WTC11 (cell line): Measurements from ENCODE around the gene PLA2G2D. TPM values are rescaled to one million over a fixed set of nuclear protein-coding genes. Genes with fewer than 3 reads are reported as not detected.

Source experiments
- ATAC-seq: fragments of 200-7000 bp; cut with Tn5 transposase; 2 replicates; pipeline ENCODE4 v1.10.0; 2021; ENCODE audit warnings: mild to moderate bottlenecking, moderate library complexity
- CTCF ChIA-PET: fragments of 300-600 bp; sonication (Branson Sonifier 250); formaldehyde crosslinking; loops from one replicate; lab custom pipeline; 2021; ENCODE audit warnings: antibody characterized with exemption; lab: Charles Lee
- POLR2A ChIA-PET: fragments of 350-600 bp; sonication (Branson Sonifier 250); formaldehyde crosslinking; loops from one replicate; lab custom pipeline; 2021; ENCODE audit warnings: antibody characterized with exemption; lab: Charles Lee
- DNase-seq: peaks from one replicate; pipeline ENCODE4 v3.0.0; 2021; ENCODE audit warnings: low spot score
- H3K27ac Mint-ChIP-seq: 2 replicates; pipeline ENCODE4 v1.8.0; 2021; ENCODE audit warnings: mixed read lengths
- H3K27me3 Mint-ChIP-seq: 2 replicates; pipeline ENCODE4 v1.8.0; 2021; ENCODE audit warnings: low read depth, mild to moderate bottlenecking, moderate library complexity, mixed read lengths
- H3K36me3 Mint-ChIP-seq: 2 replicates; pipeline ENCODE4 v1.8.0; 2021; ENCODE audit warnings: mixed read lengths
- H3K4me1 Mint-ChIP-seq: 2 replicates; pipeline ENCODE4 v1.8.0; 2022; ENCODE audit warnings: mixed read lengths
- H3K4me3 Mint-ChIP-seq: 2 replicates; pipeline ENCODE4 v1.8.0; 2021; ENCODE audit warnings: mild to moderate bottlenecking, moderate library complexity, mixed read lengths
- H3K9me3 Mint-ChIP-seq: 2 replicates; pipeline ENCODE4 v1.8.0; 2021; ENCODE audit warnings: mixed read lengths
- ELF4 ChIP-seq: sonication (generic); formaldehyde crosslinking; IDR thresholded peaks from 2 replicates; pipeline ENCODE4 v1.8.1; 2022; ENCODE audit warnings: low read depth, mild to moderate bottlenecking, moderate library complexity, missing genetic modification reagents
- FOXK1 ChIP-seq: sonication (generic); formaldehyde crosslinking; IDR thresholded peaks from 2 replicates; pipeline ENCODE4 v1.8.0; 2022; ENCODE audit warnings: mild to moderate bottlenecking, moderate library complexity, missing genetic modification reagents
- GRHL2 ChIP-seq: fragments of 250-450 bp; sonication (Bioruptor Pico); IDR thresholded peaks from 2 replicates; pipeline ENCODE4 v1.8.0; 2022; ENCODE audit warnings: mild to moderate bottlenecking, moderate library complexity; ENCODE audit not compliant: insufficient replicate concordance, severe bottlenecking
- NFATC4 ChIP-seq: fragments of 250-450 bp; sonication (Bioruptor Pico); IDR thresholded peaks from 2 replicates; pipeline ENCODE4 v1.9.0; 2021; ENCODE audit warnings: mild to moderate bottlenecking
- PRRX2 ChIP-seq: fragments of 250-450 bp; sonication (Bioruptor Pico); IDR thresholded peaks from 2 replicates; pipeline ENCODE4 v1.8.0; 2021; ENCODE audit warnings: mild to moderate bottlenecking
- RORB ChIP-seq: fragments of 250-450 bp; sonication (Bioruptor Pico); IDR thresholded peaks from 2 replicates; pipeline ENCODE4 v1.9.0; 2021; ENCODE audit warnings: mild to moderate bottlenecking
- SOX15 ChIP-seq: fragments of 250-450 bp; sonication (Bioruptor Pico); IDR thresholded peaks from 2 replicates; pipeline ENCODE4 v1.9.0; 2021; ENCODE audit warnings: mild to moderate bottlenecking
- ZNF423 ChIP-seq: fragments of 250-450 bp; sonication (Bioruptor Pico); IDR thresholded peaks from 2 replicates; pipeline ENCODE4 v2.1.2; 2022; ENCODE audit warnings: mild to moderate bottlenecking, moderate library complexity
- total RNA-seq: library from RNA; stranded (reverse); gene quantifications from 3 replicates; pipeline ENCODE4 v1.2.3, GENCODE V29; 2021
- TF ChIP-seq, protein P1 (sequence below): sonication (generic); formaldehyde crosslinking; conservative IDR thresholded peaks from 2 replicates; pipeline ENCODE4 v1.8.1; 2022; ENCODE audit warnings: mild to moderate bottlenecking, missing genetic modification reagents
- TF ChIP-seq, protein P2 (sequence below): sonication (generic); formaldehyde crosslinking; IDR thresholded peaks from 2 replicates; pipeline ENCODE4 v1.8.0; 2022; ENCODE audit warnings: mild to moderate bottlenecking, missing genetic modification reagents
- TF ChIP-seq, protein P3 (sequence below): sonication (generic); formaldehyde crosslinking; IDR thresholded peaks from 2 replicates; pipeline ENCODE4 v1.8.0; 2022; ENCODE audit warnings: mild to moderate bottlenecking, missing genetic modification reagents
- TF ChIP-seq, protein P4 (sequence below): sonication (generic); formaldehyde crosslinking; IDR thresholded peaks from 2 replicates; pipeline ENCODE4 v1.8.1; 2023; ENCODE audit warnings: mild to moderate bottlenecking, missing genetic modification reagents
- TF ChIP-seq, protein P5 (sequence below): sonication (generic); formaldehyde crosslinking; IDR thresholded peaks from 2 replicates; pipeline ENCODE4 v1.8.0; 2023; ENCODE audit warnings: mild to moderate bottlenecking, missing genetic modification reagents
- TF ChIP-seq, protein P6 (sequence below): sonication (generic); formaldehyde crosslinking; IDR thresholded peaks from 2 replicates; pipeline ENCODE4 v1.8.0; 2022; ENCODE audit warnings: missing genetic modification reagents
- TF ChIP-seq, protein P7 (sequence below): sonication (generic); formaldehyde crosslinking; IDR thresholded peaks from 2 replicates; pipeline ENCODE4 v1.8.1; 2022; ENCODE audit warnings: low read depth, mild to moderate bottlenecking, moderate library complexity, missing genetic modification reagents, borderline replicate concordance
- TF ChIP-seq, protein P8 (sequence below): sonication (generic); formaldehyde crosslinking; IDR thresholded peaks from 2 replicates; pipeline ENCODE4 v1.8.1; 2023; ENCODE audit warnings: mild to moderate bottlenecking, missing genetic modification reagents, moderate library complexity
- TF ChIP-seq, protein P9 (sequence below): fragments of 250-450 bp; sonication (Bioruptor Pico); IDR thresholded peaks from 2 replicates; pipeline ENCODE4 v1.9.0; 2021; ENCODE audit warnings: mild to moderate bottlenecking, borderline replicate concordance
- TF ChIP-seq, protein P10 (sequence below): sonication (generic); formaldehyde crosslinking; IDR thresholded peaks from 2 replicates; pipeline ENCODE4 v1.8.1; 2022; ENCODE audit warnings: missing genetic modification reagents, borderline replicate concordance

PLA2G2D gene
- total RNA-seq, 1 experiment from 2014 or later = not detected

DNA sequence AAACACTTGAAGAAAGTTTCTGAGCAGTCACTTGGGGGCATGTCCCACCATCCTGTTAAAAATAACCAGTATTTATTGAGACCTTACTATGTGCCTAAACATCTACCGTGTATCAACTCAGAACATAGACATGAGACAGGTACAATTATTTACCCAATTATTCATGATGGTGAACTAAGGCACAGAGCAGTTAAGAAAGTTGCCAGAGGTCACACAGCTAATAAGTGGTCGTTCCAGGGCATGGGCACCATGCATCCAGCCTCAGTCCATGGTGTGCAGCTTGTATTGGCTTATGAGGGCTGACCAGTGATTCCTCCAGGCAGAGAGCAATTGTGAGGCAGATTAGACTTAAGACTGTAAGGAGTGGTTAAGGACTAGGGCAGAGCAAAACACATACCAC lies 44.0 kb downstream of the PLA2G2D start:
- ChIA-PET POLR2A (no interaction called here), CTCF (interaction anchor here (1.8 kb wide), 1 partner anchor 76 kb away, joined by 6 read pairs; no protein-coding TSS in a partner anchor)
- ATAC-seq (no peak), DNase-seq (no peak)
- peaks cover 10% of the 10 kb centered on the region; the same call in 1 of the 2 replicates for H3K9me3 Mint-ChIP-seq
- H3K4me3 Mint-ChIP-seq = no peak overlapping the region
- H3K27me3 Mint-ChIP-seq = peaks cover 7% of the 10 kb centered on the region; the same call in 1 of the 2 replicates
- no peak for TF ChIP-seq PRRX2
- TF ChIP-seq, protein P1, sequence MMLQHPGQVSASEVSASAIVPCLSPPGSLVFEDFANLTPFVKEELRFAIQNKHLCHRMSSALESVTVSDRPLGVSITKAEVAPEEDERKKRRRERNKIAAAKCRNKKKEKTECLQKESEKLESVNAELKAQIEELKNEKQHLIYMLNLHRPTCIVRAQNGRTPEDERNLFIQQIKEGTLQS (CRISPR knock-in tag) = no peak
- TF ChIP-seq, protein P2, sequence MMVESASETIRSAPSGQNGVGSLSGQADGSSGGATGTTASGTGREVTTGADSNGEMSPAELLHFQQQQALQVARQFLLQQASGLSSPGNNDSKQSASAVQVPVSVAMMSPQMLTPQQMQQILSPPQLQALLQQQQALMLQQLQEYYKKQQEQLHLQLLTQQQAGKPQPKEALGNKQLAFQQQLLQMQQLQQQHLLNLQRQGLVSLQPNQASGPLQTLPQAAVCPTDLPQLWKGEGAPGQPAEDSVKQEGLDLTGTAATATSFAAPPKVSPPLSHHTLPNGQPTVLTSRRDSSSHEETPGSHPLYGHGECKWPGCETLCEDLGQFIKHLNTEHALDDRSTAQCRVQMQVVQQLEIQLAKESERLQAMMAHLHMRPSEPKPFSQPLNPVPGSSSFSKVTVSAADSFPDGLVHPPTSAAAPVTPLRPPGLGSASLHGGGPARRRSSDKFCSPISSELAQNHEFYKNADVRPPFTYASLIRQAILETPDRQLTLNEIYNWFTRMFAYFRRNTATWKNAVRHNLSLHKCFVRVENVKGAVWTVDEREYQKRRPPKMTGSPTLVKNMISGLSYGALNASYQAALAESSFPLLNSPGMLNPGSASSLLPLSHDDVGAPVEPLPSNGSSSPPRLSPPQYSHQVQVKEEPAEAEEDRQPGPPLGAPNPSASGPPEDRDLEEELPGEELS (CRISPR knock-in tag) = no peak
- TF ChIP-seq, protein P3, sequence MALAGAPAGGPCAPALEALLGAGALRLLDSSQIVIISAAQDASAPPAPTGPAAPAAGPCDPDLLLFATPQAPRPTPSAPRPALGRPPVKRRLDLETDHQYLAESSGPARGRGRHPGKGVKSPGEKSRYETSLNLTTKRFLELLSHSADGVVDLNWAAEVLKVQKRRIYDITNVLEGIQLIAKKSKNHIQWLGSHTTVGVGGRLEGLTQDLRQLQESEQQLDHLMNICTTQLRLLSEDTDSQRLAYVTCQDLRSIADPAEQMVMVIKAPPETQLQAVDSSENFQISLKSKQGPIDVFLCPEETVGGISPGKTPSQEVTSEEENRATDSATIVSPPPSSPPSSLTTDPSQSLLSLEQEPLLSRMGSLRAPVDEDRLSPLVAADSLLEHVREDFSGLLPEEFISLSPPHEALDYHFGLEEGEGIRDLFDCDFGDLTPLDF = no peak
- TF ChIP-seq, protein P4, sequence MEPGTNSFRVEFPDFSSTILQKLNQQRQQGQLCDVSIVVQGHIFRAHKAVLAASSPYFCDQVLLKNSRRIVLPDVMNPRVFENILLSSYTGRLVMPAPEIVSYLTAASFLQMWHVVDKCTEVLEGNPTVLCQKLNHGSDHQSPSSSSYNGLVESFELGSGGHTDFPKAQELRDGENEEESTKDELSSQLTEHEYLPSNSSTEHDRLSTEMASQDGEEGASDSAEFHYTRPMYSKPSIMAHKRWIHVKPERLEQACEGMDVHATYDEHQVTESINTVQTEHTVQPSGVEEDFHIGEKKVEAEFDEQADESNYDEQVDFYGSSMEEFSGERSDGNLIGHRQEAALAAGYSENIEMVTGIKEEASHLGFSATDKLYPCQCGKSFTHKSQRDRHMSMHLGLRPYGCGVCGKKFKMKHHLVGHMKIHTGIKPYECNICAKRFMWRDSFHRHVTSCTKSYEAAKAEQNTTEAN (CRISPR knock-in tag) = no peak
- TF ChIP-seq ZNF423 (CRISPR knock-in tag) = no peak
- TF ChIP-seq, protein P5, sequence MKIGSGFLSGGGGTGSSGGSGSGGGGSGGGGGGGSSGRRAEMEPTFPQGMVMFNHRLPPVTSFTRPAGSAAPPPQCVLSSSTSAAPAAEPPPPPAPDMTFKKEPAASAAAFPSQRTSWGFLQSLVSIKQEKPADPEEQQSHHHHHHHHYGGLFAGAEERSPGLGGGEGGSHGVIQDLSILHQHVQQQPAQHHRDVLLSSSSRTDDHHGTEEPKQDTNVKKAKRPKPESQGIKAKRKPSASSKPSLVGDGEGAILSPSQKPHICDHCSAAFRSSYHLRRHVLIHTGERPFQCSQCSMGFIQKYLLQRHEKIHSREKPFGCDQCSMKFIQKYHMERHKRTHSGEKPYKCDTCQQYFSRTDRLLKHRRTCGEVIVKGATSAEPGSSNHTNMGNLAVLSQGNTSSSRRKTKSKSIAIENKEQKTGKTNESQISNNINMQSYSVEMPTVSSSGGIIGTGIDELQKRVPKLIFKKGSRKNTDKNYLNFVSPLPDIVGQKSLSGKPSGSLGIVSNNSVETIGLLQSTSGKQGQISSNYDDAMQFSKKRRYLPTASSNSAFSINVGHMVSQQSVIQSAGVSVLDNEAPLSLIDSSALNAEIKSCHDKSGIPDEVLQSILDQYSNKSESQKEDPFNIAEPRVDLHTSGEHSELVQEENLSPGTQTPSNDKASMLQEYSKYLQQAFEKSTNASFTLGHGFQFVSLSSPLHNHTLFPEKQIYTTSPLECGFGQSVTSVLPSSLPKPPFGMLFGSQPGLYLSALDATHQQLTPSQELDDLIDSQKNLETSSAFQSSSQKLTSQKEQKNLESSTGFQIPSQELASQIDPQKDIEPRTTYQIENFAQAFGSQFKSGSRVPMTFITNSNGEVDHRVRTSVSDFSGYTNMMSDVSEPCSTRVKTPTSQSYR (CRISPR knock-in tag) = no peak
- no peak for TF ChIP-seq RORB
- no peak for TF ChIP-seq SOX15
- no peak for TF ChIP-seq FOXK1 (CRISPR knock-in tag)
- TF ChIP-seq, protein P6, sequence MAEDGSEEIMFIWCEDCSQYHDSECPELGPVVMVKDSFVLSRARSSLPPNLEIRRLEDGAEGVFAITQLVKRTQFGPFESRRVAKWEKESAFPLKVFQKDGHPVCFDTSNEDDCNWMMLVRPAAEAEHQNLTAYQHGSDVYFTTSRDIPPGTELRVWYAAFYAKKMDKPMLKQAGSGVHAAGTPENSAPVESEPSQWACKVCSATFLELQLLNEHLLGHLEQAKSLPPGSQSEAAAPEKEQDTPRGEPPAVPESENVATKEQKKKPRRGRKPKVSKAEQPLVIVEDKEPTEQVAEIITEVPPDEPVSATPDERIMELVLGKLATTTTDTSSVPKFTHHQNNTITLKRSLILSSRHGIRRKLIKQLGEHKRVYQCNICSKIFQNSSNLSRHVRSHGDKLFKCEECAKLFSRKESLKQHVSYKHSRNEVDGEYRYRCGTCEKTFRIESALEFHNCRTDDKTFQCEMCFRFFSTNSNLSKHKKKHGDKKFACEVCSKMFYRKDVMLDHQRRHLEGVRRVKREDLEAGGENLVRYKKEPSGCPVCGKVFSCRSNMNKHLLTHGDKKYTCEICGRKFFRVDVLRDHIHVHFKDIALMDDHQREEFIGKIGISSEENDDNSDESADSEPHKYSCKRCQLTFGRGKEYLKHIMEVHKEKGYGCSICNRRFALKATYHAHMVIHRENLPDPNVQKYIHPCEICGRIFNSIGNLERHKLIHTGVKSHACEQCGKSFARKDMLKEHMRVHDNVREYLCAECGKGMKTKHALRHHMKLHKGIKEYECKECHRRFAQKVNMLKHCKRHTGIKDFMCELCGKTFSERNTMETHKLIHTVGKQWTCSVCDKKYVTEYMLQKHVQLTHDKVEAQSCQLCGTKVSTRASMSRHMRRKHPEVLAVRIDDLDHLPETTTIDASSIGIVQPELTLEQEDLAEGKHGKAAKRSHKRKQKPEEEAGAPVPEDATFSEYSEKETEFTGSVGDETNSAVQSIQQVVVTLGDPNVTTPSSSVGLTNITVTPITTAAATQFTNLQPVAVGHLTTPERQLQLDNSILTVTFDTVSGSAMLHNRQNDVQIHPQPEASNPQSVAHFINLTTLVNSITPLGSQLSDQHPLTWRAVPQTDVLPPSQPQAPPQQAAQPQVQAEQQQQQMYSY (CRISPR knock-in tag) = no peak
- TF ChIP-seq, protein P7, sequence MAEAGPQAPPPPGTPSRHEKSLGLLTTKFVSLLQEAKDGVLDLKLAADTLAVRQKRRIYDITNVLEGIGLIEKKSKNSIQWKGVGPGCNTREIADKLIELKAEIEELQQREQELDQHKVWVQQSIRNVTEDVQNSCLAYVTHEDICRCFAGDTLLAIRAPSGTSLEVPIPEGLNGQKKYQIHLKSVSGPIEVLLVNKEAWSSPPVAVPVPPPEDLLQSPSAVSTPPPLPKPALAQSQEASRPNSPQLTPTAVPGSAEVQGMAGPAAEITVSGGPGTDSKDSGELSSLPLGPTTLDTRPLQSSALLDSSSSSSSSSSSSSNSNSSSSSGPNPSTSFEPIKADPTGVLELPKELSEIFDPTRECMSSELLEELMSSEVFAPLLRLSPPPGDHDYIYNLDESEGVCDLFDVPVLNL (CRISPR knock-in tag) = no peak
- no peak for TF ChIP-seq NFATC4
- TF ChIP-seq GRHL2 (CRISPR knock-in tag) = no peak
- TF ChIP-seq, protein P8, sequence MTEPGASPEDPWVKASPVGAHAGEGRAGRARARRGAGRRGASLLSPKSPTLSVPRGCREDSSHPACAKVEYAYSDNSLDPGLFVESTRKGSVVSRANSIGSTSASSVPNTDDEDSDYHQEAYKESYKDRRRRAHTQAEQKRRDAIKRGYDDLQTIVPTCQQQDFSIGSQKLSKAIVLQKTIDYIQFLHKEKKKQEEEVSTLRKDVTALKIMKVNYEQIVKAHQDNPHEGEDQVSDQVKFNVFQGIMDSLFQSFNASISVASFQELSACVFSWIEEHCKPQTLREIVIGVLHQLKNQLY = no peak
- TF ChIP-seq, protein P9, sequence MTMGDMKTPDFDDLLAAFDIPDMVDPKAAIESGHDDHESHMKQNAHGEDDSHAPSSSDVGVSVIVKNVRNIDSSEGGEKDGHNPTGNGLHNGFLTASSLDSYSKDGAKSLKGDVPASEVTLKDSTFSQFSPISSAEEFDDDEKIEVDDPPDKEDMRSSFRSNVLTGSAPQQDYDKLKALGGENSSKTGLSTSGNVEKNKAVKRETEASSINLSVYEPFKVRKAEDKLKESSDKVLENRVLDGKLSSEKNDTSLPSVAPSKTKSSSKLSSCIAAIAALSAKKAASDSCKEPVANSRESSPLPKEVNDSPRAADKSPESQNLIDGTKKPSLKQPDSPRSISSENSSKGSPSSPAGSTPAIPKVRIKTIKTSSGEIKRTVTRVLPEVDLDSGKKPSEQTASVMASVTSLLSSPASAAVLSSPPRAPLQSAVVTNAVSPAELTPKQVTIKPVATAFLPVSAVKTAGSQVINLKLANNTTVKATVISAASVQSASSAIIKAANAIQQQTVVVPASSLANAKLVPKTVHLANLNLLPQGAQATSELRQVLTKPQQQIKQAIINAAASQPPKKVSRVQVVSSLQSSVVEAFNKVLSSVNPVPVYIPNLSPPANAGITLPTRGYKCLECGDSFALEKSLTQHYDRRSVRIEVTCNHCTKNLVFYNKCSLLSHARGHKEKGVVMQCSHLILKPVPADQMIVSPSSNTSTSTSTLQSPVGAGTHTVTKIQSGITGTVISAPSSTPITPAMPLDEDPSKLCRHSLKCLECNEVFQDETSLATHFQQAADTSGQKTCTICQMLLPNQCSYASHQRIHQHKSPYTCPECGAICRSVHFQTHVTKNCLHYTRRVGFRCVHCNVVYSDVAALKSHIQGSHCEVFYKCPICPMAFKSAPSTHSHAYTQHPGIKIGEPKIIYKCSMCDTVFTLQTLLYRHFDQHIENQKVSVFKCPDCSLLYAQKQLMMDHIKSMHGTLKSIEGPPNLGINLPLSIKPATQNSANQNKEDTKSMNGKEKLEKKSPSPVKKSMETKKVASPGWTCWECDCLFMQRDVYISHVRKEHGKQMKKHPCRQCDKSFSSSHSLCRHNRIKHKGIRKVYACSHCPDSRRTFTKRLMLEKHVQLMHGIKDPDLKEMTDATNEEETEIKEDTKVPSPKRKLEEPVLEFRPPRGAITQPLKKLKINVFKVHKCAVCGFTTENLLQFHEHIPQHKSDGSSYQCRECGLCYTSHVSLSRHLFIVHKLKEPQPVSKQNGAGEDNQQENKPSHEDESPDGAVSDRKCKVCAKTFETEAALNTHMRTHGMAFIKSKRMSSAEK = no peak
- no peak for TF ChIP-seq ELF4 (CRISPR knock-in tag)
- TF ChIP-seq, protein P10, sequence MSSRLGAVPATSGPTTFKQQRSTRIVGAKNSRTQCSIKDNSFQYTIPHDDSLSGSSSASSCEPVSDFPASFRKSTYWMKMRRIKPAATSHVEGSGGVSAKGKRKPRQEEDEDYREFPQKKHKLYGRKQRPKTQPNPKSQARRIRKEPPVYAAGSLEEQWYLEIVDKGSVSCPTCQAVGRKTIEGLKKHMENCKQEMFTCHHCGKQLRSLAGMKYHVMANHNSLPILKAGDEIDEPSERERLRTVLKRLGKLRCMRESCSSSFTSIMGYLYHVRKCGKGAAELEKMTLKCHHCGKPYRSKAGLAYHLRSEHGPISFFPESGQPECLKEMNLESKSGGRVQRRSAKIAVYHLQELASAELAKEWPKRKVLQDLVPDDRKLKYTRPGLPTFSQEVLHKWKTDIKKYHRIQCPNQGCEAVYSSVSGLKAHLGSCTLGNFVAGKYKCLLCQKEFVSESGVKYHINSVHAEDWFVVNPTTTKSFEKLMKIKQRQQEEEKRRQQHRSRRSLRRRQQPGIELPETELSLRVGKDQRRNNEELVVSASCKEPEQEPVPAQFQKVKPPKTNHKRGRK = no peak
- peaks cover 20% of the 10 kb centered on the region for H3K4me1 Mint-ChIP-seq
- no peaks in the 10 kb centered on the region for H3K36me3 Mint-ChIP-seq
- H3K27ac Mint-ChIP-seq = no peak overlapping the region
